K562 (cell line): Measurements from ENCODE around the gene THADA. TPM values are rescaled to one million over a fixed set of nuclear protein-coding genes. Genes with fewer than 3 reads are reported as not detected.

ENCODE experiments used
- ATAC-seq: fragments of 200-7000 bp; cut with Tn5 transposase; 3 replicates; pipeline ENCODE4 v1.9.1; 2020; ENCODE audit warnings: moderate library complexity
- BruUV-seq: library from RNA; stranded (reverse); fragments of 400-500 nt; replicated peaks from 2 replicates; lab custom pipeline; 2021; lab: Mats Ljungman, UMichigan
- CTCF ChIA-PET: fragments of 300-600 bp; formaldehyde crosslinking; extraction: SDS; loops from one replicate; lab custom pipeline; 2021; ENCODE audit warnings: low intra/inter-chr PET ratio; lab: Yijun Ruan, JAX
- POLR2A ChIA-PET: fragments of 300-600, 350-650 bp; sonication (Branson Sonifier 250); formaldehyde crosslinking; extraction: SDS; loops from one replicate; lab custom pipeline; 2021; ENCODE audit warnings: antibody characterized with exemption, inconsistent platforms; lab: Yijun Ruan, JAX
- DNase-seq, 4 experiments: peaks; one replicate each; pipeline versions ENCODE4 v3.0.0 to v3.0.0-alpha.2; 2011 to 2018; ENCODE audit warnings: low spot score in 3 of 4, mixed read lengths in 3 of 4; ENCODE audit errors: extremely low read depth in 1 of 4
- FAIRE-seq: peaks from 2 replicates; lab custom pipeline; 2011; peaks lifted over from hg19 to GRCh38; lab: Jason Lieb, UNC
- H2AFZ ChIP-seq: 2 replicates; pipeline ENCODE4 v1.6.0; 2011; ENCODE audit warnings: low read depth, low read length, control low read depth, inconsistent platforms
- H3K27ac ChIP-seq: fragments of 200-600 bp; 3 replicates; pipeline ENCODE4 v1.8.0; 2011; ENCODE audit warnings: low read depth, mild to moderate bottlenecking, control low read depth, inconsistent platforms, low read length, moderate library complexity, mixed read lengths; ENCODE audit errors: extremely low read depth
- H3K27me3 ChIP-seq, 2 experiments: fragments of 300-600 bp in 1 of 2; 2 replicates in 1 of 2; 3 replicates in 1 of 2; pipeline versions ENCODE4 v1.6.0 to v1.8.0; 2011; ENCODE audit warnings: inconsistent platforms in 2 of 2, low read length in 2 of 2, mild to moderate bottlenecking in 1 of 2, mixed read lengths in 1 of 2, moderate library complexity in 1 of 2; ENCODE audit not compliant: control insufficient read depth in 2 of 2, insufficient read depth in 2 of 2
- H3K36me3 ChIP-seq: fragments of 300-600 bp; 3 replicates; pipeline ENCODE4 v1.8.0; 2011; ENCODE audit warnings: mild to moderate bottlenecking, low read length, inconsistent platforms; ENCODE audit not compliant: control insufficient read depth, insufficient read depth
- H3K4me1 ChIP-seq, 2 experiments: fragments of 200-600 bp in 1 of 2; replicated peaks in 1 of 2; 2 replicates in 1 of 2; 3 replicates in 1 of 2; pipeline versions ENCODE4 v1.5.1 to v1.8.0; 2011; ENCODE audit warnings: inconsistent platforms in 2 of 2, low read length in 2 of 2, mild to moderate bottlenecking in 1 of 2, mixed read lengths in 1 of 2, moderate library complexity in 1 of 2; ENCODE audit not compliant: control insufficient read depth in 2 of 2, insufficient read depth in 2 of 2
- H3K4me2 ChIP-seq: 2 replicates; pipeline ENCODE4 v1.6.1; 2011; ENCODE audit warnings: low read length, control low read depth, inconsistent platforms, mixed read lengths; ENCODE audit not compliant: insufficient read depth
- H3K4me3 ChIP-seq: fragments of 200-600 bp; sonication (generic), shearing (Covaris generic); 2 replicates; pipeline ENCODE4 v1.5.1; 2016; ENCODE audit warnings: control low read depth, inconsistent platforms
- H3K79me2 ChIP-seq: fragments of 200-600 bp; 3 replicates; pipeline ENCODE4 v1.8.0; 2011; ENCODE audit warnings: low read length, inconsistent platforms; ENCODE audit not compliant: control insufficient read depth, insufficient read depth
- H3K9ac ChIP-seq, 2 experiments: 2 replicates each; pipeline versions ENCODE4 v1.6.0 to v1.6.1; 2011; ENCODE audit warnings: low read depth in 2 of 2, low read length in 2 of 2, control low read depth in 1 of 2, inconsistent platforms in 1 of 2, mild to moderate bottlenecking in 1 of 2, mixed read lengths in 1 of 2; ENCODE audit not compliant: insufficient read depth in 1 of 2
- H3K9me1 ChIP-seq: one replicate; pipeline ENCODE4 v1.6.0; 2011; ENCODE audit warnings: inconsistent platforms, mild to moderate bottlenecking, low read length, moderate library complexity; ENCODE audit not compliant: control insufficient read depth, insufficient read depth
- H3K9me3 ChIP-seq: replicated peaks from 2 replicates; pipeline ENCODE4 v1.5.1; 2011; ENCODE audit warnings: low read depth, low read length, inconsistent platforms; ENCODE audit not compliant: control insufficient read depth, insufficient read depth
- H4K20me1 ChIP-seq: replicated peaks from 2 replicates; pipeline ENCODE4 v1.6.1; 2011; ENCODE audit warnings: low read length, inconsistent platforms, mixed read lengths; ENCODE audit not compliant: control insufficient read depth, insufficient read depth
- ARID1B ChIP-seq: fragments of 450-650 bp; IDR thresholded peaks from 2 replicates; pipeline ENCODE4 v1.6.1; 2016; ENCODE audit warnings: antibody characterized with exemption, mild to moderate bottlenecking, inconsistent platforms
- ATF3 ChIP-seq, 2 experiments: fragments of 450-650 bp in 1 of 2; sonication (generic) in 1 of 2; formaldehyde crosslinking in 1 of 2; IDR thresholded peaks in 1 of 2; conservative IDR thresholded peaks in 1 of 2; 2 replicates each; pipeline versions ENCODE4 v1.6.1 to v1.8.1; 2016 to 2023; ENCODE audit warnings: mild to moderate bottlenecking in 2 of 2, moderate library complexity in 2 of 2, inconsistent platforms in 1 of 2, missing genetic modification reagents in 1 of 2
- BHLHE40 ChIP-seq: IDR thresholded peaks from 2 replicates; pipeline ENCODE4 v1.6.1; 2011; ENCODE audit warnings: low read length, improper control_type of control experiment
- CEBPB ChIP-seq: fragments of 450-650 bp; IDR thresholded peaks from 2 replicates; pipeline ENCODE4 v1.6.1; 2016; ENCODE audit warnings: missing genetic modification characterization, missing compliant biosample characterization
- CEBPG ChIP-seq, 3 experiments: fragments of 200-800 bp in 1 of 3; sonication (Bioruptor generic) in 1 of 3; sonication (generic) in 1 of 3; formaldehyde crosslinking in 1 of 3; IDR thresholded peaks in 2 of 3; conservative IDR thresholded peaks in 1 of 3; 2 replicates each; pipeline versions ENCODE4 v1.6.1 to v1.8.0; 2016 to 2022; ENCODE audit warnings: missing compliant biosample characterization in 2 of 3, missing genetic modification characterization in 2 of 3, mild to moderate bottlenecking in 1 of 3, missing genetic modification reagents in 1 of 3
- DLX4 ChIP-seq: fragments of 250-450 bp; sonication (Bioruptor Pico); IDR thresholded peaks from 2 replicates; pipeline ENCODE4 v1.6.1; 2021; ENCODE audit warnings: mild to moderate bottlenecking
- DPF2 ChIP-seq: fragments of 450-650 bp; IDR thresholded peaks from 2 replicates; pipeline ENCODE4 v1.6.1; 2016
- EHMT2 ChIP-seq: fragments of 450-650 bp; IDR thresholded peaks from 2 replicates; pipeline ENCODE4 v1.6.1; 2018; ENCODE audit warnings: antibody characterized with exemption
- ETS1 ChIP-seq: conservative IDR thresholded peaks from 2 replicates; pipeline ENCODE4 v1.6.1; 2011; ENCODE audit warnings: low read depth, mild to moderate bottlenecking, low read length; ENCODE audit not compliant: control insufficient read depth
- MAFG ChIP-seq: fragments of 450-650 bp; conservative IDR thresholded peaks from 2 replicates; pipeline ENCODE4 v1.6.1; 2016; ENCODE audit warnings: missing genetic modification characterization, missing compliant biosample characterization
- MEIS2 ChIP-seq: fragments of 450-650 bp; IDR thresholded peaks from 2 replicates; pipeline ENCODE4 v1.6.1; 2014; ENCODE audit warnings: mild to moderate bottlenecking; ENCODE audit not compliant: partially characterized antibody
- NR4A1 ChIP-seq, 2 experiments: fragments of 250-450 bp in 1 of 2; fragments of 450-650 bp in 1 of 2; sonication (Bioruptor Pico) in 1 of 2; IDR thresholded peaks; 2 replicates each; pipeline versions ENCODE4 v1.4.0 to v1.6.1; 2016 to 2020; ENCODE audit warnings: mild to moderate bottlenecking in 2 of 2, missing compliant biosample characterization in 1 of 2, missing genetic modification characterization in 1 of 2, moderate library complexity in 1 of 2
- PML ChIP-seq: IDR thresholded peaks from 2 replicates; pipeline ENCODE4 v1.6.1; 2012; ENCODE audit warnings: low read length, inconsistent platforms
- SMARCA4 ChIP-seq: fragments of 450-650 bp; IDR thresholded peaks from 2 replicates; pipeline ENCODE4 v1.6.1; 2016
- ZNF197 ChIP-seq: fragments of 200-800 bp; sonication (Bioruptor generic); IDR thresholded peaks from 2 replicates; pipeline ENCODE4 v1.6.1; 2016; ENCODE audit warnings: low read depth, missing genetic modification characterization, missing compliant biosample characterization
- ZSCAN29 ChIP-seq: fragments of 450-650 bp; IDR thresholded peaks from 2 replicates; pipeline ENCODE4 v1.6.1; 2017
- WGBS: fragments of 100-300 bp; shearing (Covaris generic); methylation state at CpG from one replicate; pipeline ENCODE4 v1.1.6; 2016; ENCODE audit warnings: low coverage, mixed read lengths; ENCODE audit not compliant: insufficient coverage; ENCODE audit errors: missing lambda C conversion rate; 5-methylcytosine and 5-hydroxymethylcytosine counted together
- in situ Hi-C: fragments of 300-500 bp; cut with MboI; formaldehyde crosslinking; loops from 4 replicates; pipeline ENCODE4 v1.15.0; 2018; ENCODE audit warnings: inconsistent platforms, mixed read lengths
- intact Hi-C: fragments of 100-400 bp; cut with micrococcal nuclease; formaldehyde crosslinking; loops from 2 replicates; pipeline ENCODE4 v1.14.2; 2022
- polyA plus RNA-seq, 8 experiments: library from polyadenylated mRNA; depleted of rRNA in 4 of 8; stranded (reverse) in 5 of 8; unstranded in 3 of 8; fragments of >200 nt; fragmentation: Nextera tagmentation in 2 of 8; fragmentation: Illumina TruSeq in 1 of 8; extraction: Ambion mirVana in 2 of 8; extraction: Trizol in 1 of 8; gene quantifications; 2 replicates each; pipeline versions ENCODE4 v1.2.1 to v1.2.3, GENCODE V29; 2011 to 2014; ENCODE audit warnings: inconsistent platforms in 1 of 8, missing spikeins in 1 of 8
- total RNA-seq, 7 experiments: library from RNA; depleted of rRNA in 6 of 7; stranded (reverse); fragments of >200 nt in 6 of 7; fragmentation: Illumina TruSeq in 2 of 7; extraction: Trizol in 2 of 7; gene quantifications; 2 replicates each; pipeline versions ENCODE4 v1.2.1 to v1.2.3, GENCODE V29; 2011 to 2021; ENCODE audit warnings: low replicate concordance in 1 of 7
- TF ChIP-seq, protein P1 (sequence below): sonication (generic); IDR thresholded peaks from 2 replicates; pipeline ENCODE4 v1.6.1; 2016

THADA gene
- total and polyA plus RNA-seq, 9 of the 15 experiments (the other 6 are each of a cell fraction or from before 2014, with no cell fraction given) = 17.8 to 34.7 (median 31.9) TPM

DNA sequence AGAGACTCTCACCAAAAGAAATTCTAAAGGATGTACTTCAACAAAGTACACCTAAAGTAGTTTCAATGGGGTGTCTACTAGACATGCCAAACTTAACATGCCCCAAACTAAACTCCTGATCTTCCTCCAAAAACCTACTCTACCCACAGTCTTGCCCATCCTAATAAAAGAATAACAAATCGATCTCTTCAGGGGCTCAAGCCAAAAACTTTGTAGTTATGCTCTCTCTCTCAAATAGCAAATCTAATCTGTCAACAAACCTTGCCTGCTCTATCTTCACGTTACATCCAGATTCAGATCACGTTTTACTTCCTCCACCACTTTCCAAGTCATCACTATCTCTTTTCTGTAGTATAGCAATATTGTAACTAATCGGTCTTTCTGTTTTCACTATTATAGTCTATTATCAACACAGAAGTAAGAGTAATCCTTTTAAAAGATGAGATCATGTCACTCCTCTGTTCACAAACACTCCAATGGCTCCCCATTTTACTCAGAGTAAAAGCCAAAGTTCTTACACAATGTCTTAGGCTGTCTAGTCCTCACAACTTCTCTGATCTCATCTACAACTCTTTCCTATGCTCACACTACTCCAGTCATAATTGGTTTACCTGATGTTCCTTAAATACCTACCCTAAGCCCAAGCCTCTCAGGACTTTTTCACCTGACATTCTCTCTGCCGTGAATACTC is 79.9 kb downstream of the THADA start:
- peak overlapping the region; percentile 69 for H2AFZ ChIP-seq
- ATAC-seq = peak; percentile 61
- H3K27me3 ChIP-seq = no peaks in the 10 kb centered on the region
- peak overlapping the region; percentile 62; the same call in 2 of the 3 replicates for H3K27ac ChIP-seq
- WGBS = 19% methylated on average over 5 of the region's 5 CpGs
- no peak overlapping the region for H3K4me3 ChIP-seq
- no peaks in the 10 kb centered on the region; the same call in 2 of the 3 replicates for H3K79me2 ChIP-seq
- no TSS peak for BruUV-seq
- peak; percentile 42 for FAIRE-seq
- POLR2A ChIA-PET = no interaction called here
- no peaks in the 10 kb centered on the region for H4K20me1 ChIP-seq
- in situ Hi-C loops (no loop called here), intact Hi-C loops (no loop called here)
- no peaks in the 10 kb centered on the region for H3K9me1 ChIP-seq
- CTCF ChIA-PET = no interaction called here
- H3K36me3 ChIP-seq = peaks cover 5% of the 10 kb centered on the region; the same call in 1 of the 3 replicates
- peak overlapping the region; percentile 28; the same call in 1 of the 2 replicates for H3K4me2 ChIP-seq
- peaks cover 0 to 37% of the 10 kb centered on the region in 2 experiments; a peak in 3 of 5 replicates for H3K4me1 ChIP-seq
- peak overlapping the region in 1 of 2 experiments; percentile 10; a peak in 1 of 4 replicates for H3K9ac ChIP-seq
- peak in 1 of 4 experiments; percentile 17 for DNase-seq
- no peaks in the 10 kb centered on the region for H3K9me3 ChIP-seq
- TF ChIP-seq ATF3 (IDR thresholded peaks at IDR 0.05) (0 out of 2 replicates have a peak, but pooled peaks have one; percentile 17), ATF3 (CRISPR knock-in tag; conservative IDR thresholded peaks at IDR 0.05) (no peak), MEIS2 (peak; percentile 26), BHLHE40 (0 out of 2 replicates have a peak, but pooled peaks have one; percentile 27), ETS1 (no peak), ZNF197 (CRISPR knock-in tag) (no peak), CEBPB (peak; percentile 45; the same call in 1 of the 2 replicates), MAFG (tag) (no peak), DPF2 (peak; percentile 23; the same call in 1 of the 2 replicates), SMARCA4 (0 out of 2 replicates have a peak, but pooled peaks have one; percentile 35), ARID1B (peak; percentile 44; the same call in 1 of the 2 replicates), NR4A1 (CRISPR knock-in tag; IDR thresholded peaks at IDR 0.05) (no peak), NR4A1 (tag; IDR thresholded peaks at IDR 0.05) (no peak), EHMT2 (0 out of 2 replicates have a peak, but pooled peaks have one; percentile 46), CEBPG (CRISPR knock-in tag; IDR thresholded peaks at IDR 0.05) (0 out of 2 replicates have a peak, but pooled peaks have one; percentile 10), CEBPG (tag; conservative IDR thresholded peaks at IDR 0.05 in 1 of 2, IDR thresholded peaks at IDR 0.05 in 1 of 2) (peak in 1 of 2 experiments; percentile 41; a peak in 1 of 4 replicates), PML (no peak), DLX4 (no peak), ZSCAN29 (no peak)
- TF ChIP-seq, protein P1, sequence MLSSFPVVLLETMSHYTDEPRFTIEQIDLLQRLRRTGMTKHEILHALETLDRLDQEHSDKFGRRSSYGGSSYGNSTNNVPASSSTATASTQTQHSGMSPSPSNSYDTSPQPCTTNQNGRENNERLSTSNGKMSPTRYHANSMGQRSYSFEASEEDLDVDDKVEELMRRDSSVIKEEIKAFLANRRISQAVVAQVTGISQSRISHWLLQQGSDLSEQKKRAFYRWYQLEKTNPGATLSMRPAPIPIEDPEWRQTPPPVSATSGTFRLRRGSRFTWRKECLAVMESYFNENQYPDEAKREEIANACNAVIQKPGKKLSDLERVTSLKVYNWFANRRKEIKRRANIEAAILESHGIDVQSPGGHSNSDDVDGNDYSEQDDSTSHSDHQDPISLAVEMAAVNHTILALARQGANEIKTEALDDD = 0 out of 2 replicates have a peak, but pooled peaks have one; percentile 46
